ENCODE data around the gene ZNRF2.

ZNRF2 gene

DNA sequence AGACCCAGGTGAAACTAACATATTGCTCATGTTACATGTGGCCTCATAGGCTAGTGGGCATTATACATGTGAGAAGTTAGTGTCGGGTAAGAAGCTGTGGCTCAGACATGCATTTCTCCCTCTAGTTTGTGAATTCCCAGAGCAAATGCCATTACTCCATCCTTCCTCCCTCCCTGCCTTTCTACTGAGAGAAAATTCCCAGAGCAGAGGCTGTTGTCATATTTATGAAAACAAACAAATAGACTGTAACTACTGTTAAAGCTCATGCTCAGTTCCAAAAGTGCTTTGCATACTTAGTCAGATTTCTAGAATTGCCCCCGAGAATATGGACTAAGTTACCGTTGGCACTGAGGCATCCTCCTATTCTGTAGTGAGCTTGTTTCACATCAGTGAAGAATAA lies 29.0 kb downstream of the ZNRF2 start:
- Histone ChIP-seq H3F3A (ENCODE audit: insufficient read depth, low read length) (no peaks in the 10 kb centered on the region), H3K9ac (ENCODE audit: low read length) (no peak overlapping the region), H3K9me2 (ENCODE audit: low read depth, low read length) (no peaks in the 10 kb centered on the region), H3K27me3 (ENCODE audit: insufficient read depth, low read length) (no peaks in the 10 kb centered on the region), H3K27ac (ENCODE audit: low read depth, low read length, poor library complexity, severe bottlenecking) (no peak overlapping the region), H3K4me1 (ENCODE audit: insufficient read depth, low read length, severe bottlenecking) (peaks cover 39% of the 10 kb centered on the region), H3K79me2 (ENCODE audit: insufficient read depth, low read length) (peaks cover 80% of the 10 kb centered on the region), H4K20me1 (ENCODE audit: insufficient read depth, low read length) (no peaks in the 10 kb centered on the region), H2AFZ (ENCODE audit: low read length) (no peak overlapping the region), H3K9me3 (ENCODE audit: low read length) (peaks cover under 1% of the 10 kb centered on the region; the same call in 1 of the 2 replicates), H3K36me3 (ENCODE audit: insufficient read depth, low read length) (no peaks in the 10 kb centered on the region), H3K4me3 (ENCODE audit: low read depth, low read length, poor library complexity, severe bottlenecking) (no peak overlapping the region), H3K4me2 (ENCODE audit: low read length) (peak overlapping the region; percentile 20; the same call in 1 of the 2 replicates)
- TF ChIP-seq, protein P1, sequence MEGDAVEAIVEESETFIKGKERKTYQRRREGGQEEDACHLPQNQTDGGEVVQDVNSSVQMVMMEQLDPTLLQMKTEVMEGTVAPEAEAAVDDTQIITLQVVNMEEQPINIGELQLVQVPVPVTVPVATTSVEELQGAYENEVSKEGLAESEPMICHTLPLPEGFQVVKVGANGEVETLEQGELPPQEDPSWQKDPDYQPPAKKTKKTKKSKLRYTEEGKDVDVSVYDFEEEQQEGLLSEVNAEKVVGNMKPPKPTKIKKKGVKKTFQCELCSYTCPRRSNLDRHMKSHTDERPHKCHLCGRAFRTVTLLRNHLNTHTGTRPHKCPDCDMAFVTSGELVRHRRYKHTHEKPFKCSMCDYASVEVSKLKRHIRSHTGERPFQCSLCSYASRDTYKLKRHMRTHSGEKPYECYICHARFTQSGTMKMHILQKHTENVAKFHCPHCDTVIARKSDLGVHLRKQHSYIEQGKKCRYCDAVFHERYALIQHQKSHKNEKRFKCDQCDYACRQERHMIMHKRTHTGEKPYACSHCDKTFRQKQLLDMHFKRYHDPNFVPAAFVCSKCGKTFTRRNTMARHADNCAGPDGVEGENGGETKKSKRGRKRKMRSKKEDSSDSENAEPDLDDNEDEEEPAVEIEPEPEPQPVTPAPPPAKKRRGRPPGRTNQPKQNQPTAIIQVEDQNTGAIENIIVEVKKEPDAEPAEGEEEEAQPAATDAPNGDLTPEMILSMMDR (IDR thresholded peaks at IDR 0.05; ENCODE audit: low read length): no peak
- no peak for TF ChIP-seq EZH2 (IDR thresholded peaks at IDR 0.05; ENCODE audit: borderline replicate concordance, low read length)

DNA sequence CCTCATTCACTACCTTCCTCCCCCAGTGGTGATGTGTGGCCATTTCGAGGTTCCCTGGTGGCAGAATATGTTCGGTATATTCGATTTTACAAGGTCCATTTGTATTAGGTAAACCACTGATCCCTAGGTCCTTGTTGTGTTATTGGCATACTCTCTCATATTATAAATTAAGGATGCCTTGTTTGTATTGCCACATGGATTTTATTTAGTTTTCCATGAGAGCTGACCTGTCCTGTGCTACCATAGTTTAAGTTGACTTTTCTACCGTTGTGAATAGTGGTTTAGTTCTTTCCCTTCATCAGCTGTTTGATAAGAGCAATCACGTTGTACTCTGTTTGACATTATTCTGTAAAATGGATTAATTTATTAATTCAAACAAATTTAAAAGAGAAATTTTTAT lies 29.4 kb downstream of the ZNRF2 start:
- Histone ChIP-seq H3K4me3 (ENCODE audit: low read depth, low read length, poor library complexity, severe bottlenecking) (no peak overlapping the region), H3K9me2 (ENCODE audit: low read depth, low read length) (no peaks in the 10 kb centered on the region), H2AFZ (ENCODE audit: low read length) (no peak overlapping the region), H3K4me1 (ENCODE audit: insufficient read depth, low read length, severe bottlenecking) (peaks cover 38% of the 10 kb centered on the region), H3K27ac (ENCODE audit: low read depth, low read length, poor library complexity, severe bottlenecking) (no peak overlapping the region), H3K9ac (ENCODE audit: low read length) (no peak overlapping the region), H3K27me3 (ENCODE audit: insufficient read depth, low read length) (no peaks in the 10 kb centered on the region), H3F3A (ENCODE audit: insufficient read depth, low read length) (no peaks in the 10 kb centered on the region), H3K79me2 (ENCODE audit: insufficient read depth, low read length) (peaks cover 79% of the 10 kb centered on the region), H3K36me3 (ENCODE audit: insufficient read depth, low read length) (no peaks in the 10 kb centered on the region), H3K4me2 (ENCODE audit: low read length) (peak overlapping the region; percentile 20; the same call in 1 of the 2 replicates), H3K9me3 (ENCODE audit: low read length) (no peaks in the 10 kb centered on the region), H4K20me1 (ENCODE audit: insufficient read depth, low read length) (no peaks in the 10 kb centered on the region)
- no peak for TF ChIP-seq EZH2 (IDR thresholded peaks at IDR 0.05; ENCODE audit: borderline replicate concordance, low read length)
- TF ChIP-seq, protein P1 (IDR thresholded peaks at IDR 0.05; ENCODE audit: low read length): peak; percentile 4; the same call in 1 of the 2 replicates

DNA sequence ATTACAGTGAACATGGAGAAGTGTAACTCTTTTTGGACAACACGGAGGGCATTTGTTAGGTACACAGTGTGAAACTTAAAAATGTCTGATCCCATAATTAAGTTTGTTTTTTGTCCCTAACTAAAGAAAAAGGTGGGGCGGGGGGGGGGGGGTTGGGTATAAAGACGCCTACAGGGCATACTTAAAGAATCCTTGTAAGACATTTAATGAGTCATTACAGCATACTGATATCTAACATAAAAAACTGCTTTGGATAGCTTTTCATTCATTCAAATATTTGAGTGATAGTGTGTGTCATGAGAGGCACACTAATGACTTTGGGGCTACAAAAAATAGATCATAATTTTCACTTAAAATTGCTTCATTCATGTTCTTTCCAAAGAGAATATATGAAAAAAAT lies 31.2 kb downstream of the ZNRF2 start:
- Histone ChIP-seq H3K27me3 (ENCODE audit: insufficient read depth, low read length) (no peaks in the 10 kb centered on the region), H3K9ac (ENCODE audit: low read length) (no peak overlapping the region), H3F3A (ENCODE audit: insufficient read depth, low read length) (no peaks in the 10 kb centered on the region), H3K79me2 (ENCODE audit: insufficient read depth, low read length) (peaks cover 78% of the 10 kb centered on the region), H4K20me1 (ENCODE audit: insufficient read depth, low read length) (no peaks in the 10 kb centered on the region), H3K9me3 (ENCODE audit: low read length) (no peaks in the 10 kb centered on the region), H3K4me3 (ENCODE audit: low read depth, low read length, poor library complexity, severe bottlenecking) (no peak overlapping the region), H3K36me3 (ENCODE audit: insufficient read depth, low read length) (no peaks in the 10 kb centered on the region), H3K27ac (ENCODE audit: low read depth, low read length, poor library complexity, severe bottlenecking) (no peak overlapping the region), H3K9me2 (ENCODE audit: low read depth, low read length) (no peaks in the 10 kb centered on the region), H2AFZ (ENCODE audit: low read length) (no peak overlapping the region), H3K4me1 (ENCODE audit: insufficient read depth, low read length, severe bottlenecking) (peaks cover 44% of the 10 kb centered on the region), H3K4me2 (ENCODE audit: low read length) (no peak overlapping the region)
- TF ChIP-seq EZH2 (IDR thresholded peaks at IDR 0.05; ENCODE audit: borderline replicate concordance, low read length): no peak
- TF ChIP-seq, protein P1 (IDR thresholded peaks at IDR 0.05; ENCODE audit: low read length): no peak

Data from OCI-LY1 (cell line).